Esophagus (tissue), 2 donors: Measurements from ENCODE around the gene P4HA3. TPM values are rescaled to one million over a fixed set of nuclear protein-coding genes. Genes with fewer than 3 reads are reported as not detected.

ENCODE experiments used
- H3K27ac ChIP-seq, 2 donors: one replicate each; pipeline ENCODE4 v1.5.1; 2013; ENCODE audit warnings: low read depth in 2 of 2, mild to moderate bottlenecking in 2 of 2, inconsistent platforms in 1 of 2, low read length in 1 of 2, moderate library complexity in 1 of 2
- H3K27me3 ChIP-seq, 2 donors: one replicate each; pipeline ENCODE4 v1.6.1; 2013; ENCODE audit warnings: low read length in 2 of 2, control low read depth in 1 of 2, mild to moderate bottlenecking in 1 of 2; ENCODE audit not compliant: insufficient read depth in 2 of 2, control insufficient read depth in 1 of 2
- H3K36me3 ChIP-seq, 2 donors: one replicate each; pipeline ENCODE4 v1.6.1; 2013; ENCODE audit warnings: low read length in 1 of 2; ENCODE audit not compliant: control insufficient read depth in 2 of 2, insufficient read depth in 2 of 2
- H3K4me1 ChIP-seq, 2 donors: one replicate each; pipeline ENCODE4 v1.6.1; 2013; ENCODE audit warnings: low read length in 1 of 2; ENCODE audit not compliant: control insufficient read depth in 2 of 2, insufficient read depth in 2 of 2
- H3K4me3 ChIP-seq, 2 donors: one replicate each; pipeline ENCODE4 v1.5.1; 2013; ENCODE audit warnings: low read length in 2 of 2, mild to moderate bottlenecking in 2 of 2, low read depth in 1 of 2, moderate library complexity in 1 of 2
- H3K9me3 ChIP-seq, 2 donors: one replicate each; pipeline ENCODE4 v1.6.1; 2013; ENCODE audit warnings: mild to moderate bottlenecking in 2 of 2, low read depth in 1 of 2, low read length in 1 of 2, moderate library complexity in 1 of 2; ENCODE audit not compliant: control insufficient read depth in 2 of 2, insufficient read depth in 1 of 2
- WGBS, 2 donors: extraction: QIAGEN DNeasy Blood & Tissue Kit; methylation state at CpG; one replicate each; pipeline ENCODE4 v1.1.7; 2013; 5-methylcytosine and 5-hydroxymethylcytosine counted together
- polyA plus RNA-seq, 2 donors: library from polyadenylated mRNA; stranded (reverse); fragments of 200-250 nt; gene quantifications; one replicate each; pipeline ENCODE4 v1.2.3, GENCODE V29; 2013
- donor health status: healthy with polysubstance abuse.
- donor health status: Bipolar disorder and iron deficiency.

Gene P4HA3
- polyA plus RNA-seq, 2 donors = 0.04 to 0.08 TPM

DNA sequence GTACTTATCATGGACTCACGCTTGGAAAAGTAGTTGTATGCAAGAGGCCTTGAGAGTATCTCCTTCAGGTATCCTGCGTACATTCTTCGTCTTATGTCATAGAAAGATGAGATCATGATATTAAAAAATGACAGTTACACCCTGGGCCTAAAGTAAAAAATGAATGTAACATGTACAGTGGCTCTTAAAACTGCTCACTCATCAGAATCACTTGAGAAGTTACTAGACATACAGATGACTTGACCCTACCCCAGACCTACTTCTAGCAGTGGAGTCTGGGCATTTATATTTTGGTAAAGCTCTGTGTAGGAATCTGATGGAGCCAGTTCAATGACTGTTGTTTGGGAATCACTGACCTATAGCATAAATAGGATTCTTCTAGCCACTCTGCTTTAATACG is 85.9 kb downstream of the P4HA3 start:
- H3K27ac ChIP-seq = no peak overlapping the region
- H3K27me3 ChIP-seq = no peaks in the 10 kb centered on the region
- H3K9me3 ChIP-seq = no peaks in the 10 kb centered on the region
- H3K4me3 ChIP-seq = no peak overlapping the region
- WGBS, 2 donors = 98% methylated on average over 4 of the region's 4 CpGs
- H3K4me1 ChIP-seq = no peaks in the 10 kb centered on the region
- H3K36me3 ChIP-seq = peaks cover 0 to 3% of the 10 kb centered on the region in 2 donors

DNA sequence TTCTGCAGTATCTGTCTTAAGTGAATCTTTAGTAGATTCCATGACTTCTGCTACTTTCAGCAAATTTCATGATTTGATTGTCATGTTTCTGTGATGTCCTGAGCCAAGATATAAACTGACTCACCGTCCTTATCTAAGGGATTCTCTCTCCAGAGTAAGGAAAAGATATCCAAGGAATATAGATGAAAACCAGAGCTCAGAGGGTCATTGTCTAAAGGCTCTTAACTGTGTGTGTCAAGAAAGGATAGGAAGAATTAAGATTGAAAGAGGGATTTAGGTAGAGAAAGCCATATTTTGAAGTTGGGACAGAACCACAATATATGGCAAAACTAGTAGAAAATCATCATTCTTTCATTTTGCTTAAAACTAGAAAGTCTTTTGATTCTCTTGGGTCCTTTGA is 89.6 kb downstream of the P4HA3 start:
- 77 to 81% methylated on average over 1 of the region's 1 CpG for WGBS, 2 donors
- Histone ChIP-seq H3K9me3 (no peaks in the 10 kb centered on the region), H3K4me3 (no peak overlapping the region), H3K27me3 (no peaks in the 10 kb centered on the region), H3K36me3 (no peaks in the 10 kb centered on the region), H3K4me1 (no peaks in the 10 kb centered on the region), H3K27ac (no peak overlapping the region)

DNA sequence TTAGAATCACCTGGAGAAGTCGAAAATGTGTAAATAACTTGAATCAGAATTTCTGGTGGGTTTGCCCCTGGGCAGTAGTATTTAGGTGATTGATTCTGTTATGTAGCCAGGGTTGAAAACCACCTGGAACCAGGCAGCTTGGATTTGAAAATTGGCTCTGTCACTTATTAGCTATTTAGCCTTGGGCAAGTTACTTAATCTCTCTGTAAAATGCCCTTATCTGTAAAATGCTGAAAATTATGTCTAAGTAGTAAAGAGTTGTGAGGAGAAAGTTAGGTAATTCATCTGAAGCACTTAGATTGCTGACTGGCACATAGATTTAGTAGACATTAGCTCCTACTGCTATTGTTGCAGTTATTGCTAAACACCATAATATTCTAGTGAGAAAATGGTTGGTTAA is 91.1 kb downstream of the P4HA3 start:
- H3K9me3 ChIP-seq = no peaks in the 10 kb centered on the region
- H3K27ac ChIP-seq = no peak overlapping the region
- no peak overlapping the region for H3K4me3 ChIP-seq
- no peaks in the 10 kb centered on the region for H3K4me1 ChIP-seq
- no peaks in the 10 kb centered on the region for H3K36me3 ChIP-seq
- no peaks in the 10 kb centered on the region for H3K27me3 ChIP-seq
- WGBS, 2 donors = 55 to 66% methylated on average over 1 of the region's 1 CpG

Other genes with a start within 250 kb of the P4HA3 start
- gene C2CD3, start 140.6 kb downstream of the P4HA3 start, polyA plus RNA-seq = 1 to 10 TPM; 5.4 to 6.4 TPM
- 10 to 100 TPM; 25.9 to 27.0 TPM for gene PPME1, start 140.4 kb downstream of the P4HA3 start, polyA plus RNA-seq
- under 1 TPM; 0.24 to 0.51 TPM for gene PGM2L1, start 86.8 kb upstream of the P4HA3 start, polyA plus RNA-seq
- gene KCNE3, start 155.9 kb upstream of the P4HA3 start, polyA plus RNA-seq = 1 to 10 TPM; 1.7 to 4.6 TPM
- gene LIPT2, start 182.1 kb upstream of the P4HA3 start, polyA plus RNA-seq = 1 to 10 TPM; 1.5 to 2.5 TPM